ENCODE results near the gene ARID1B. TPM values are rescaled to one million over a fixed set of nuclear protein-coding genes. Genes with fewer than 3 reads are reported as not detected.

Gene ARID1B
- total and polyA plus RNA-seq, 7 donors, result 8.1 to 61.1 (median 53.1) TPM

- Histone ChIP-seq H3K4me1 (peaks cover 23% of the 10 kb centered on the region), H3K36me3 (ENCODE audit: insufficient read depth in 1 of 2, low read depth in 1 of 2) (peaks cover 0 to 14% of the 10 kb centered on the region in 2 donors), H3K4me3 (no peak overlapping the region), H3K27ac (no peak overlapping the region), H3K27me3 (ENCODE audit: insufficient read depth in 3 of 3, low read length in 2 of 3) (no peaks in the 10 kb centered on the region), H3K9me3 (no peaks in the 10 kb centered on the region)
- ATAC-seq, result peak; percentile 33 to 59 (median 40)
- 62 to 81% (median 63%) methylated on average over 2 of the region's 2 CpGs for WGBS, 3 donors
- DNase-seq, result no peak
- TF ChIP-seq, protein P1, sequence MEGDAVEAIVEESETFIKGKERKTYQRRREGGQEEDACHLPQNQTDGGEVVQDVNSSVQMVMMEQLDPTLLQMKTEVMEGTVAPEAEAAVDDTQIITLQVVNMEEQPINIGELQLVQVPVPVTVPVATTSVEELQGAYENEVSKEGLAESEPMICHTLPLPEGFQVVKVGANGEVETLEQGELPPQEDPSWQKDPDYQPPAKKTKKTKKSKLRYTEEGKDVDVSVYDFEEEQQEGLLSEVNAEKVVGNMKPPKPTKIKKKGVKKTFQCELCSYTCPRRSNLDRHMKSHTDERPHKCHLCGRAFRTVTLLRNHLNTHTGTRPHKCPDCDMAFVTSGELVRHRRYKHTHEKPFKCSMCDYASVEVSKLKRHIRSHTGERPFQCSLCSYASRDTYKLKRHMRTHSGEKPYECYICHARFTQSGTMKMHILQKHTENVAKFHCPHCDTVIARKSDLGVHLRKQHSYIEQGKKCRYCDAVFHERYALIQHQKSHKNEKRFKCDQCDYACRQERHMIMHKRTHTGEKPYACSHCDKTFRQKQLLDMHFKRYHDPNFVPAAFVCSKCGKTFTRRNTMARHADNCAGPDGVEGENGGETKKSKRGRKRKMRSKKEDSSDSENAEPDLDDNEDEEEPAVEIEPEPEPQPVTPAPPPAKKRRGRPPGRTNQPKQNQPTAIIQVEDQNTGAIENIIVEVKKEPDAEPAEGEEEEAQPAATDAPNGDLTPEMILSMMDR (IDR thresholded peaks at IDR 0.05), result no peak
- intact Hi-C loops (cut with DNase I), result no loop called here
These were observed 310.8 kb downstream of the ARID1B start for GRCh38 chr6:157087974-157088373.

DNA sequence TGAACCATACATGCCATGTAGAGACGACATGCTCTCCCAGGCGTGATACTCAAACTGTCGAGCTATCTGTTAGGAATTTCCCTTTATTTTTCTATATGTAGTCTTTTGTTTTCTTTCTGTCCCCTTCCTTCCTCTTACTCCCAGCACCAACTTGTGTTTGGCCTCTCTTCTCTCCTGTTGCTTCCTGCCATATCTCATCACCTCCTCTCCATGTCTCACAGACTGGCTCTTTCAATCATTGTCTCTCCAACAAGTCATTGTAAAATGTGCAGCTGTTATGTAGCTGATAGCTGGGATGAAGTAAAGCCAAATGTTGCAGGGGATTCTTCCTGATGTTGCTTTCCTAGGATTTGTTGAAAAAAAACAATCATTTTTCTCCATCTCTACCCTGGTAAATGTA lies 311.7 kb downstream of the ARID1B start:
- Histone ChIP-seq H3K27ac (no peak overlapping the region), H3K4me3 (no peak overlapping the region), H3K4me1 (peaks cover 32% of the 10 kb centered on the region), H3K9me3 (no peaks in the 10 kb centered on the region), H3K36me3 (ENCODE audit: insufficient read depth in 1 of 2, low read depth in 1 of 2) (peaks cover 0 to 14% of the 10 kb centered on the region in 2 donors), H3K27me3 (ENCODE audit: insufficient read depth in 3 of 3, low read length in 2 of 3) (no peaks in the 10 kb centered on the region)
- no peak for DNase-seq
- WGBS, 3 donors, result 82 to 87% (median 85%) methylated on average over 3 of the region's 3 CpGs
- intact Hi-C loops (cut with DNase I), result no loop called here
- TF ChIP-seq, protein P1 (IDR thresholded peaks at IDR 0.05), result no peak
- ATAC-seq, result no peak

- Histone ChIP-seq H3K27me3 (ENCODE audit: insufficient read depth in 3 of 3, low read length in 2 of 3) (no peaks in the 10 kb centered on the region), H3K36me3 (ENCODE audit: insufficient read depth in 1 of 2, low read depth in 1 of 2) (peaks cover 0 to 14% of the 10 kb centered on the region in 2 donors), H3K9me3 (no peaks in the 10 kb centered on the region), H3K4me3 (no peak overlapping the region), H3K27ac (no peak overlapping the region), H3K4me1 (peaks cover 32% of the 10 kb centered on the region)
- intact Hi-C loops (cut with DNase I), result no loop called here
- TF ChIP-seq, protein P1 (IDR thresholded peaks at IDR 0.05), result no peak
- ATAC-seq (no peak), DNase-seq (no peak)
- 69 to 74% (median 71%) methylated on average over 3 of the region's 3 CpGs for WGBS, 3 donors
These were observed 312.1 kb downstream of the ARID1B start for GRCh38 chr6:157089258-157089657.

- Histone ChIP-seq H3K4me1 (peaks cover 32% of the 10 kb centered on the region), H3K36me3 (ENCODE audit: insufficient read depth in 1 of 2, low read depth in 1 of 2) (peaks cover 0 to 10% of the 10 kb centered on the region in 2 donors), H3K9me3 (no peaks in the 10 kb centered on the region), H3K27me3 (ENCODE audit: insufficient read depth in 3 of 3, low read length in 2 of 3) (no peaks in the 10 kb centered on the region), H3K4me3 (no peak overlapping the region), H3K27ac (no peak overlapping the region)
- DNase-seq (no peak), ATAC-seq (no peak)
- TF ChIP-seq, protein P1 (IDR thresholded peaks at IDR 0.05), result no peak
- WGBS, 3 donors, result 66 to 85% (median 74%) methylated on average over 9 of the region's 9 CpGs
- intact Hi-C loops (cut with DNase I), result no loop called here
These were observed 312.7 kb downstream of the ARID1B start for GRCh38 chr6:157089851-157090250.

- no peak for DNase-seq
- TF ChIP-seq, protein P1 (IDR thresholded peaks at IDR 0.05), result no peak
- Histone ChIP-seq H3K9me3 (no peaks in the 10 kb centered on the region), H3K27me3 (ENCODE audit: insufficient read depth in 3 of 3, low read length in 2 of 3) (no peaks in the 10 kb centered on the region), H3K27ac (no peak overlapping the region), H3K4me1 (peaks cover 32% of the 10 kb centered on the region), H3K36me3 (ENCODE audit: insufficient read depth in 1 of 2, low read depth in 1 of 2) (peaks cover 0 to under 1% of the 10 kb centered on the region in 2 donors), H3K4me3 (no peak overlapping the region)
- ATAC-seq, result peak in 2 of 4 donors; percentile 13 to 23
- 92 to 93% (median 93%) methylated on average over 9 of the region's 9 CpGs for WGBS, 3 donors
- intact Hi-C loops (cut with DNase I), result no loop called here
These were observed 313.6 kb downstream of the ARID1B start for GRCh38 chr6:157090736-157091135.
